Measurements from ENCODE around the gene RREB1. TPM values are rescaled to one million over a fixed set of nuclear protein-coding genes. Genes with fewer than 3 reads are reported as not detected.

Gene RREB1
- polyA plus RNA-seq, 2 of the 4 experiments (the other 2 are of a cell fraction): 2.2 to 5.0 TPM

- TF ChIP-seq HMGXB4 (CRISPR knock-in tag; IDR thresholded peaks at IDR 0.05; ENCODE audit: borderline replicate concordance): no peak
- no peak for TF ChIP-seq JUNB (IDR thresholded peaks at IDR 0.05)
- no peak for TF ChIP-seq TP53 (CRISPR knock-in tag; IDR thresholded peaks at IDR 0.05)
- TF ChIP-seq MAX (IDR thresholded peaks at IDR 0.05): no peak
- no peak for TF ChIP-seq KDM1A (IDR thresholded peaks at IDR 0.05; ENCODE audit: low read depth)
- TF ChIP-seq RNF2 (IDR thresholded peaks at IDR 0.05; ENCODE audit: borderline replicate concordance, low read depth): no peak
- no peak for TF ChIP-seq HES2 (IDR thresholded peaks at IDR 0.05)
- TF ChIP-seq EP300 (IDR thresholded peaks at IDR 0.05): no peak
- no peak for TF ChIP-seq MYC (IDR thresholded peaks at IDR 0.05; ENCODE audit: borderline replicate concordance, low read length)
- TF ChIP-seq FOSB (CRISPR knock-in tag; IDR thresholded peaks at IDR 0.05): no peak
- no peak for TF ChIP-seq REST (IDR thresholded peaks at IDR 0.05)
Measured at GRCh38 chr6:7257521-7258230, 149.9 kb downstream of the RREB1 start (continued).

- no peak overlapping the region for H3K4me3 ChIP-seq
- H3K4me2 ChIP-seq: no peak overlapping the region
- ATAC-seq: no peak
- no peak for FAIRE-seq
- no peak for DNase-seq (ENCODE audit: low read depth in 1 of 2, low spot score in 1 of 2)
- 0 out of 3 replicates have a peak, but pooled peaks cover 3% of the 10 kb centered on the region for H3K9me3 ChIP-seq
- H3K4me1 ChIP-seq: peaks cover 13% of the 10 kb centered on the region
- CTCF ChIA-PET: interaction anchor here (1.1 to 4.2 kb wide), 3 partner anchors 14 to 19 kb away, joined by 3 to 12 read pairs (median 6); no protein-coding TSS in a partner anchor
- POLR2A ChIA-PET: no interaction called here
- H3K27ac ChIP-seq: no peak overlapping the region
- WGBS (ENCODE audit: missing lambda C conversion rate): 80% methylated on average over 9 of the region's 9 CpGs
- TF ChIP-seq CTCF (IDR thresholded peaks at IDR 0.05): no peak
- no peak for TF ChIP-seq HDAC2 (IDR thresholded peaks at IDR 0.05)
- no peak for TF ChIP-seq CBX8 (IDR thresholded peaks at IDR 0.05)
- no peak for TF ChIP-seq MAX (IDR thresholded peaks at IDR 0.05)
- no peak for TF ChIP-seq NPAS2 (CRISPR knock-in tag; IDR thresholded peaks at IDR 0.05; ENCODE audit: borderline replicate concordance)
- TF ChIP-seq HOXB13 (CRISPR knock-in tag; IDR thresholded peaks at IDR 0.05; ENCODE audit: low read depth): no peak
- TF ChIP-seq NR3C1 (IDR thresholded peaks at IDR 0.05): no peak
- TF ChIP-seq RAD21 (conservative IDR thresholded peaks at IDR 0.05 in 1 of 2, IDR thresholded peaks at IDR 0.05 in 1 of 2): no peak
- no peak for TF ChIP-seq FOSB (CRISPR knock-in tag; IDR thresholded peaks at IDR 0.05)
- TF ChIP-seq FOSL2 (IDR thresholded peaks at IDR 0.05): no peak
- no peak for TF ChIP-seq FOSL2 (CRISPR knock-in tag; IDR thresholded peaks at IDR 0.05)
- TF ChIP-seq HMGXB4 (CRISPR knock-in tag; IDR thresholded peaks at IDR 0.05; ENCODE audit: borderline replicate concordance): no peak
- TF ChIP-seq USF2 (IDR thresholded peaks at IDR 0.05): no peak
- no peak for TF ChIP-seq E2F6 (IDR thresholded peaks at IDR 0.05; ENCODE audit: borderline replicate concordance, low read depth)
- no peak for TF ChIP-seq RCOR1 (IDR thresholded peaks at IDR 0.05; ENCODE audit: low read depth, low read length)
- TF ChIP-seq POLR2A (IDR thresholded peaks at IDR 0.05; ENCODE audit: low read length): no peak
- no peak for TF ChIP-seq JUN (IDR thresholded peaks at IDR 0.05)
Measured at GRCh38 chr6:7258231-7258763, 150.5 kb downstream of the RREB1 start.
